Fibroblast of lung (primary cell): ENCODE data around the gene APOBEC3H. TPM values are rescaled to one million over a fixed set of nuclear protein-coding genes. Genes with fewer than 3 reads are reported as not detected.
"Not testable (repeated sequence)": the region's sequence is repeated elsewhere in the genome, so short reads cannot be mapped to it uniquely, and the experiment has no call there.

ENCODE experiments used
- DNase-seq, 2 donors: peaks; one replicate each; pipeline versions ENCODE4 v3.0.0 to v3.0.0-alpha.2; 2010; ENCODE audit warnings: low read depth in 2 of 2
- H2AFZ ChIP-seq: 2 replicates; pipeline ENCODE4 v1.5.1; 2012; ENCODE audit warnings: low read length, control low read depth, inconsistent platforms
- H3K27ac ChIP-seq: 2 replicates; pipeline ENCODE4 v1.5.1; 2011; ENCODE audit warnings: low read length, control low read depth; ENCODE audit not compliant: insufficient read depth
- H3K27me3 ChIP-seq: 2 replicates; pipeline ENCODE4 v1.5.1; 2011; ENCODE audit warnings: mild to moderate bottlenecking, low read length; ENCODE audit not compliant: control insufficient read depth, insufficient read depth
- H3K36me3 ChIP-seq: 2 replicates; pipeline ENCODE4 v1.5.1; 2011; ENCODE audit warnings: low read length; ENCODE audit not compliant: control insufficient read depth, insufficient read depth
- H3K4me1 ChIP-seq: 2 replicates; pipeline ENCODE4 v1.5.1; 2011; ENCODE audit warnings: low read length; ENCODE audit not compliant: control insufficient read depth, insufficient read depth; ENCODE audit errors: extremely low read depth
- H3K4me2 ChIP-seq: 2 replicates; pipeline ENCODE4 v1.5.1; 2011; ENCODE audit warnings: low read length, control low read depth; ENCODE audit not compliant: insufficient read depth; ENCODE audit errors: extremely low read depth
- H3K4me3 ChIP-seq, 4 experiments: fragments of 200-600 bp in 1 of 4; sonication (generic) in 1 of 4; replicated peaks in 1 of 4; 2 replicates each; pipeline ENCODE4 v1.5.1; 2011 to 2016; ENCODE audit warnings: low read length in 4 of 4, low read depth in 3 of 4, mild to moderate bottlenecking in 3 of 4, control low read depth in 2 of 4, inconsistent platforms in 1 of 4, mixed read lengths in 1 of 4; ENCODE audit not compliant: insufficient read depth in 1 of 4; ENCODE audit errors: control extremely low read depth in 1 of 4
- H3K79me2 ChIP-seq: 2 replicates; pipeline ENCODE4 v1.5.1; 2012; ENCODE audit warnings: mild to moderate bottlenecking, low read length, inconsistent platforms; ENCODE audit not compliant: control insufficient read depth, insufficient read depth
- H3K9ac ChIP-seq: 2 replicates; pipeline ENCODE4 v1.5.1; 2011; ENCODE audit warnings: mild to moderate bottlenecking, low read length, control low read depth; ENCODE audit not compliant: insufficient read depth
- H3K9me3 ChIP-seq: 2 replicates; pipeline ENCODE4 v1.5.1; 2012; ENCODE audit warnings: low read depth, low read length; ENCODE audit not compliant: control insufficient read depth, insufficient read depth
- H4K20me1 ChIP-seq: 2 replicates; pipeline ENCODE4 v1.5.1; 2011; ENCODE audit warnings: low read length; ENCODE audit not compliant: control insufficient read depth, insufficient read depth; ENCODE audit errors: extremely low read depth
- EZH2 ChIP-seq: IDR thresholded peaks from 2 replicates; pipeline ENCODE4 v1.5.1; 2012; ENCODE audit warnings: low read length, control low read depth, mild to moderate bottlenecking; ENCODE audit errors: missing control alignments
- polyA plus RNA-seq, 2 donors: library from polyadenylated mRNA; depleted of rRNA in 1 of 2; stranded (reverse) in 1 of 2; unstranded in 1 of 2; fragments of >200 nt; gene quantifications; 2 replicates each; pipeline ENCODE4 v1.2.1, GENCODE V29; 2011 to 2012; ENCODE audit warnings: missing spikeins in 1 of 2
- total RNA-seq: library from RNA; depleted of rRNA; stranded (reverse); fragments of >200 nt; gene quantifications from 2 replicates; pipeline ENCODE4 v1.2.1, GENCODE V29; 2014
- TF ChIP-seq, protein P1 (sequence below), 2 donors: IDR thresholded peaks in 1 of 2; conservative IDR thresholded peaks in 1 of 2; 1 replicate in 1 of 2; 2 replicates in 1 of 2; pipeline ENCODE4 v1.5.1; 2011 to 2012; ENCODE audit warnings: low read length in 2 of 2, control low read depth in 1 of 2, inconsistent platforms in 1 of 2, low read depth in 1 of 2, mild to moderate bottlenecking in 1 of 2

The APOBEC3H gene
- total and polyA plus RNA-seq, 2 donors (not counting 1 experiment from before 2014, with no cell fraction given), result 0.20 to 1.3 TPM

DNA sequence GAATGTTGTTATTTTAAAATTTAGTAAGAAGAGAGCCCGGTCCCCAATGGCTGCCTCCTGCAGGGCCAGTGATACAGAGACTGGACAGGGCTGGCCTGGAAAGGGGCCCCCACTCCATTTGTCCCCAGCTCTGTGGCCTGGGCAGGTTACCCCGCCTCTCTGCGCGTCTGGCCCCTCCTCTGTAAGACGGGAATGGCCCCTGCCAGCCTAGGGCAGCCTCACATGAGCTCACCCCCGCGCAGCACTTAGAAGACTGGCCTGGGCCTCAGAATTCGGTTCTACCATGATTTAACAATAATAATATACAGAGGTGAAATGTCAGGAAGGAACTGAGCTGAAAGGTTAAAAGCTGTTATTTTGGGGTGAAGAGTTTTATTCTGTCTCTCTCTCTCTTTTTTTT is 18.7 kb upstream of the APOBEC3H start:
- Histone ChIP-seq H3K79me2 (no peaks in the 10 kb centered on the region), H3K9ac (no peak overlapping the region), H4K20me1 (no peaks in the 10 kb centered on the region), H3K36me3 (no peaks in the 10 kb centered on the region), H3K4me2 (no peak overlapping the region), H3K27ac (no peak overlapping the region), H2AFZ (no peak overlapping the region), H3K4me3 (no peak overlapping the region), H3K4me1 (no peaks in the 10 kb centered on the region), H3K9me3 (no peaks in the 10 kb centered on the region), H3K27me3 (no peaks in the 10 kb centered on the region)
- TF ChIP-seq, protein P1, sequence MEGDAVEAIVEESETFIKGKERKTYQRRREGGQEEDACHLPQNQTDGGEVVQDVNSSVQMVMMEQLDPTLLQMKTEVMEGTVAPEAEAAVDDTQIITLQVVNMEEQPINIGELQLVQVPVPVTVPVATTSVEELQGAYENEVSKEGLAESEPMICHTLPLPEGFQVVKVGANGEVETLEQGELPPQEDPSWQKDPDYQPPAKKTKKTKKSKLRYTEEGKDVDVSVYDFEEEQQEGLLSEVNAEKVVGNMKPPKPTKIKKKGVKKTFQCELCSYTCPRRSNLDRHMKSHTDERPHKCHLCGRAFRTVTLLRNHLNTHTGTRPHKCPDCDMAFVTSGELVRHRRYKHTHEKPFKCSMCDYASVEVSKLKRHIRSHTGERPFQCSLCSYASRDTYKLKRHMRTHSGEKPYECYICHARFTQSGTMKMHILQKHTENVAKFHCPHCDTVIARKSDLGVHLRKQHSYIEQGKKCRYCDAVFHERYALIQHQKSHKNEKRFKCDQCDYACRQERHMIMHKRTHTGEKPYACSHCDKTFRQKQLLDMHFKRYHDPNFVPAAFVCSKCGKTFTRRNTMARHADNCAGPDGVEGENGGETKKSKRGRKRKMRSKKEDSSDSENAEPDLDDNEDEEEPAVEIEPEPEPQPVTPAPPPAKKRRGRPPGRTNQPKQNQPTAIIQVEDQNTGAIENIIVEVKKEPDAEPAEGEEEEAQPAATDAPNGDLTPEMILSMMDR (conservative IDR thresholded peaks at IDR 0.05 in 1 of 2, IDR thresholded peaks at IDR 0.05 in 1 of 2; ENCODE audit: low read depth in 1 of 2, low read length in 2 of 2), result no peak
- TF ChIP-seq EZH2, result no peak
- no peak for DNase-seq

DNA sequence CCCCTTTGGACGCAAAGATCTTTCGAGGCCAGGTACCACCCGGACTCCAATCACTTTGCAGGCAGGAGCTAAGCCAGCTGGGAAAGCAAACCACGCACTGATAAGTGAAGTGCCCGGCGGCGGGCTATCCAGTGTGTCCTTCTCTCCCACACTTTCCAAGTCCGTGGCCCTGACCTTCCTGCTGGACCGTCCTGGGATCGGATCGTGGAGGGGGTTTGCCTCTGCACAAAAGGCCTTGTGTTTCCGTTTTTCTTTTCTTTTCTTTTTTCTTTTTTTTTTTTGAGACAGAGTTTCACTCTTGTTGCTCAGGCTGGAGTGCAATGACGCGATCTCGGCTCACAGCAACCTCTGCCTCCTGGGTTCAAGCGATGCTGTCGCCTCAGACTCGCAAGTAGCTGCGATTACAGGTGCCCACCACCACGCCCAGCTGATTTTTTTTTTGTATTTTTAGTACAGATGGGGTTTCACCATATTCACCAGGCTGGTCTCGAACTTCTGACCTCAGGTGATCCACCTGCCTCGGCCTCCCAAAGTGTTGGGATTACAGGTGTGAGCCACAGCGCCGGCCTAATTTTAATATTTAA is 17.9 kb upstream of the APOBEC3H start:
- not testable (repeated sequence) for H4K20me1 ChIP-seq, H3K4me3 ChIP-seq, H3K27me3 ChIP-seq, H3K4me2 ChIP-seq, H3K36me3 ChIP-seq, H3K9ac ChIP-seq, H3K27ac ChIP-seq, H3K9me3 ChIP-seq, H2AFZ ChIP-seq, H3K79me2 ChIP-seq, H3K4me1 ChIP-seq, DNase-seq

DNA sequence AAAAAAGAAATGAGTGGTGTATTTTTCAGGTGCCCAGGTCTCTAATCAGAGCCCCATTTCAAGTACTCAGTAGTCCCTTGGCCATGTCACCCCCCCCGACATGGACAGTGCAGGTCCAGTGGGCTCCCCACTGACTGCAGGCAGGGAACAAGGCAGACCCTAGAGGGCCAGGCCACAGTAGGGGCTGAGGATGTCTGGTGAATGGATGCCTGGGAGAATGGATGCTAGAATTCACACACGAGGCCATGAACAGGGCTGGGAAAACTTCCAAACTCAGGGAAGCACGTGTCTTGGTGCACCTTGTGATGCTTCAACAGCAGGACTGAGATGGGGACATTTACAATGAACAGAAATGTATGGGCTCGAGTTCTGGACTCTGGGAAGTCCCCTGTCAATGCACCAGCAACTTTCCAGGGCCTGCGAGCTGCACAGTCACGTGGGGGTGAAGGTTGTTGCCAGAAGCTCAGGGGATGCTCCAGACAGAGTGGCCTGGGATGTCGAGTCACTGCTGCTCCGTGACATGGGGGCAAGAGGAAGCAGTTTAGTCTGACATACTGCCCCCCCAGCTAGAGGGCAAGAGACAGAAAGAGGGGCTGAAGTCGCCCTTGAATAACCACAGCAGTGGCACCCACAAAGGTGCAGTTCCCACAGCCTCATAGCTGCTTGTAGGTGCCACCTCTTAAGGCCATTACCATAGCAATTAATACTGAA is 16.8 kb upstream of the APOBEC3H start:
- H3K9ac ChIP-seq, result no peak overlapping the region
- H3K4me2 ChIP-seq, result no peak overlapping the region
- H2AFZ ChIP-seq, result no peak overlapping the region
- no peak overlapping the region for H3K4me3 ChIP-seq
- TF ChIP-seq, protein P1 (conservative IDR thresholded peaks at IDR 0.05 in 1 of 2, IDR thresholded peaks at IDR 0.05 in 1 of 2; ENCODE audit: low read depth in 1 of 2, low read length in 2 of 2), result no peak
- TF ChIP-seq EZH2, result no peak
- H3K9me3 ChIP-seq, result no peaks in the 10 kb centered on the region
- DNase-seq, result no peak
- H4K20me1 ChIP-seq, result no peaks in the 10 kb centered on the region
- no peaks in the 10 kb centered on the region for H3K79me2 ChIP-seq
- H3K27me3 ChIP-seq, result no peaks in the 10 kb centered on the region
- H3K4me1 ChIP-seq, result no peaks in the 10 kb centered on the region
- no peak overlapping the region for H3K27ac ChIP-seq
- no peaks in the 10 kb centered on the region for H3K36me3 ChIP-seq
